Mucosa of descending colon (tissue), 3 donors: Measurements from ENCODE around the gene RACK1. TPM values are rescaled to one million over a fixed set of nuclear protein-coding genes. Genes with fewer than 3 reads are reported as not detected.
A peak's percentile ranks its signal among the peaks of the same experiment; 100 is the strongest.
"Not testable (repeated sequence)": the region's sequence is repeated elsewhere in the genome, so short reads cannot be mapped to it uniquely, and the experiment has no call there.

Experiments
- ATAC-seq: fragments of 200-7000 bp; cut with Tn5 transposase; one replicate; pipeline ENCODE4 v1.9.1; 2020; ENCODE audit warnings: mild to moderate bottlenecking, moderate library complexity
- DNase-seq, 3 donors: peaks; one replicate each; pipeline ENCODE4 v3.0.0-alpha.2; 2020
- H3K36me3 ChIP-seq: fragments of 200-600 bp; one replicate; pipeline ENCODE4 v1.8.0; 2021; ENCODE audit warnings: low read depth, mild to moderate bottlenecking
- H3K4me1 ChIP-seq: fragments of 200-600 bp; one replicate; pipeline ENCODE4 v1.8.0; 2021; ENCODE audit warnings: low read depth, mild to moderate bottlenecking
- H3K4me3 ChIP-seq: fragments of 200-600 bp; one replicate; pipeline ENCODE4 v1.8.0; 2021; ENCODE audit warnings: mild to moderate bottlenecking
- H3K9me3 ChIP-seq: fragments of 200-600 bp; one replicate; pipeline ENCODE4 v1.8.0; 2021; ENCODE audit warnings: mild to moderate bottlenecking
- intact Hi-C, 2 donors: fragments of 100-400 bp; cut with DNase I in 1 of 2; cut with micrococcal nuclease in 1 of 2; formaldehyde crosslinking; loops; one replicate each; pipeline versions ENCODE4 v1.11.0 to v1.11.1; 2022; cut with DNase I, micrococcal nuclease
- total RNA-seq, 3 donors: library from RNA; stranded (reverse); fragmentation: NEBNext Ultra II Directional in 2 of 3; extraction: Animal tissue kit (Norgen Biotek cat#: 25700) in 2 of 3; gene quantifications; one replicate each; pipeline versions ENCODE4 v1.2.1 to v1.2.4, GENCODE V29; 2021 to 2023
- TF ChIP-seq, protein P1 (sequence below): fragments of 200-600 bp; IDR thresholded peaks from one replicate; pipeline ENCODE4 v1.8.0; 2022; ENCODE audit warnings: antibody characterized with exemption, mild to moderate bottlenecking
- donor health status: DM: no; HTN: no; CAD: no; lungs with moderate emphysema.
- donor health status: DM: no; HTN: no; CAD: no.
- donor health status: DM: no; HTN: yes; CAD: no.

The RACK1 gene
- total RNA-seq, 3 donors from 2014 or later = 1,078 to 1,367 (median 1,218) TPM

GRCh38 chr5:181281984-181282316 lies 38.2 kb upstream of the RACK1 start:
- H3K4me3 ChIP-seq = no peak overlapping the region
- TF ChIP-seq, protein P1, sequence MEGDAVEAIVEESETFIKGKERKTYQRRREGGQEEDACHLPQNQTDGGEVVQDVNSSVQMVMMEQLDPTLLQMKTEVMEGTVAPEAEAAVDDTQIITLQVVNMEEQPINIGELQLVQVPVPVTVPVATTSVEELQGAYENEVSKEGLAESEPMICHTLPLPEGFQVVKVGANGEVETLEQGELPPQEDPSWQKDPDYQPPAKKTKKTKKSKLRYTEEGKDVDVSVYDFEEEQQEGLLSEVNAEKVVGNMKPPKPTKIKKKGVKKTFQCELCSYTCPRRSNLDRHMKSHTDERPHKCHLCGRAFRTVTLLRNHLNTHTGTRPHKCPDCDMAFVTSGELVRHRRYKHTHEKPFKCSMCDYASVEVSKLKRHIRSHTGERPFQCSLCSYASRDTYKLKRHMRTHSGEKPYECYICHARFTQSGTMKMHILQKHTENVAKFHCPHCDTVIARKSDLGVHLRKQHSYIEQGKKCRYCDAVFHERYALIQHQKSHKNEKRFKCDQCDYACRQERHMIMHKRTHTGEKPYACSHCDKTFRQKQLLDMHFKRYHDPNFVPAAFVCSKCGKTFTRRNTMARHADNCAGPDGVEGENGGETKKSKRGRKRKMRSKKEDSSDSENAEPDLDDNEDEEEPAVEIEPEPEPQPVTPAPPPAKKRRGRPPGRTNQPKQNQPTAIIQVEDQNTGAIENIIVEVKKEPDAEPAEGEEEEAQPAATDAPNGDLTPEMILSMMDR = no peak
- H3K9me3 ChIP-seq = no peaks in the 10 kb centered on the region
- ATAC-seq = no peak
- no peak for DNase-seq
- intact Hi-C loops = no loop called here
- H3K36me3 ChIP-seq = no peaks in the 10 kb centered on the region
- H3K4me1 ChIP-seq = no peaks in the 10 kb centered on the region

GRCh38 chr5:181281077-181281983 lies 37.6 kb upstream of the RACK1 start:
- Histone ChIP-seq H3K36me3 (no peaks in the 10 kb centered on the region), H3K4me3 (no peak overlapping the region), H3K4me1 (no peaks in the 10 kb centered on the region), H3K9me3 (no peaks in the 10 kb centered on the region)
- DNase-seq (no peak), ATAC-seq (no peak)
- TF ChIP-seq, protein P1 = no peak
- intact Hi-C loops = no loop called here

GRCh38 chr5:181280251-181280762 lies 36.6 kb upstream of the RACK1 start:
- DNase-seq (no peak), ATAC-seq (no peak)
- TF ChIP-seq, protein P1 = no peak
- Histone ChIP-seq H3K4me3 (no peak overlapping the region), H3K36me3 (no peaks in the 10 kb centered on the region), H3K9me3 (peaks cover 2% of the 10 kb centered on the region), H3K4me1 (no peaks in the 10 kb centered on the region)
- intact Hi-C loops = no loop called here

DNA sequence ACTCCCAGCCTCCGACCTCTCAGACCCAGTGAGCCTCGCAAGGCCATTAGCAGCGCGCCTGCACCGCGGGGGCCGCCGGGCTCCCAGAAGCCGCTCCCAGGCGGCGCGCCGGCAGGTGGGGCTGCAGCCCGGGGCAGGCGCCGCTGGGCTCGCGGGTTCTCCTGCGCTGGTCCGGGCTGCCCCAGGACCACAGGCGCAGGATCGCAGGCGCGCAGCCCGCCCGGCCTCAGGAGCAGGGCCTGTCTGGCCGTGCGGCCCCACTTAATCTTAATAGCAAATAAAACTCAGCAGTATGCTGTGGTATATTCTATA lies 29.7 kb upstream of the RACK1 start:
- H3K4me1 ChIP-seq, H3K4me3 ChIP-seq, H3K9me3 ChIP-seq, H3K36me3 ChIP-seq, intact Hi-C loops: not testable (repeated sequence)
- ATAC-seq (peak; percentile 53), DNase-seq (peak in 1 of 3 donors; percentile 19)

GRCh38 chr5:181271081-181271480 lies 27.4 kb upstream of the RACK1 start:
- no peak for ATAC-seq
- no peak overlapping the region for H3K4me3 ChIP-seq
- intact Hi-C loops = no loop called here
- no peaks in the 10 kb centered on the region for H3K36me3 ChIP-seq
- DNase-seq = no peak
- TF ChIP-seq, protein P1 = no peak
- H3K4me1 ChIP-seq = no peaks in the 10 kb centered on the region
- H3K9me3 ChIP-seq = peaks cover under 1% of the 10 kb centered on the region

- ATAC-seq, H3K9me3 ChIP-seq, DNase-seq, H3K4me1 ChIP-seq, H3K4me3 ChIP-seq, intact Hi-C loops, H3K36me3 ChIP-seq: not testable (repeated sequence)
These were observed 24.2 kb upstream of the RACK1 start for GRCh38 chr5:181267907-181268306.

- ATAC-seq, DNase-seq: not testable (repeated sequence)
These were observed 23.7 kb upstream of the RACK1 start for GRCh38 chr5:181267291-181267904.

More at GRCh38 chr5:181267291-181267904, 23.7 kb upstream of the RACK1 start:
- H3K4me1 ChIP-seq, intact Hi-C loops, H3K9me3 ChIP-seq, H3K4me3 ChIP-seq, H3K36me3 ChIP-seq: not testable (repeated sequence)
